Tibial artery (tissue), 4 donors: ENCODE data around the gene POLA1.

ENCODE experiments used
- DNase-seq, 2 donors: peaks; one replicate each; pipeline ENCODE4 v3.0.0-alpha.2; 2019
- H3K27ac ChIP-seq, 2 donors: fragments of 200-600 bp; sonication (generic) in 1 of 2; 1 replicate in 1 of 2; 2 replicates in 1 of 2; pipeline ENCODE4 v1.5.1; 2018 to 2019; ENCODE audit warnings: mild to moderate bottlenecking in 1 of 2
- H3K27me3 ChIP-seq, 2 donors: fragments of 200-600 bp; sonication (generic) in 1 of 2; one replicate each; pipeline versions ENCODE4 v1.5.1 to v1.6.0; 2016 to 2019
- H3K36me3 ChIP-seq, 3 donors: fragments of 200-600 bp; sonication (generic) in 2 of 3; one replicate each; pipeline ENCODE4 v1.5.1; 2016 to 2019; ENCODE audit warnings: mild to moderate bottlenecking in 2 of 3
- H3K4me1 ChIP-seq, 4 donors: fragments of 200-600 bp; sonication (generic) in 2 of 4; 1 replicate in 3 of 4; 2 replicates in 1 of 4; pipeline ENCODE4 v1.5.1; 2016 to 2019
- H3K4me3 ChIP-seq, 2 donors: fragments of 200-600 bp; sonication (generic) in 1 of 2; 1 replicate in 1 of 2; 2 replicates in 1 of 2; pipeline ENCODE4 v1.5.1; 2018 to 2019; ENCODE audit warnings: mild to moderate bottlenecking in 2 of 2
- H3K9me3 ChIP-seq, 3 donors: fragments of 200-600 bp; sonication (generic) in 1 of 3; one replicate each; pipeline ENCODE4 v1.5.1; 2016 to 2019
- CTCF ChIP-seq, 2 experiments: fragments of 200-600 bp in 1 of 2; fragments of 450-650 bp in 1 of 2; IDR thresholded peaks; one replicate each; pipeline ENCODE4 v1.5.1; 2017 to 2019; ENCODE audit warnings: antibody characterized with exemption in 2 of 2, mild to moderate bottlenecking in 1 of 2, moderate library complexity in 1 of 2
- intact Hi-C: fragments of 100-400 bp; cut with DNase I; formaldehyde crosslinking; loops from one replicate; pipeline ENCODE4 v1.15.0; 2023; ENCODE audit warnings: low total_unique reads

Gene POLA1

DNA sequence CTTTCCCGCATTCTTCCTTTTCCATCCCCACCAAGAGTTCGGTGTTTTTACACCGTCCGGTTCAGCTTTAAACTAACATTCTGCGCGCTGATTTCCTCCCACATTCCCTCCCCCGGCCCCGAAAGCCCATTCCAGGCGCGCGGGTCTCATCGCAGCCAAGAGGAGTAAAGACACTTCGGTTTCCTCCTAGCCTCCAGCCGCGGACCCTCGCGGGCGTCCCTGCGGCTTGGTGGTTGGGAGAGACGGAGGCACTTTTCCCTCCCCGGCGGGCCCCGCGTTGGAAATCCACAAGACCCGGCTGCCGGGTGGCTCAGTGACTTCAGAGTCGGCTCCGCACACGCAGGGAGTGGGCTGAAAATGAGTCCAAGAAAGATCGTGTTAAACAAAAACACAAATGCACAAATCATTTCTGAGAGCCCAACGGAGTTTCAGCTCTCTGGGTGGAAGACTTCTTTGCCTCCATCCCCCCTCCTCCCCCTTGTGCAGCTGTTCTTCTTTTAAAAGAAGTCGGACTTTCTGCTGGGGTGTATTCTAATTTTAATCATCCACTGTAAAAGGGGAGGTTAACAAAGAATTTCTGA, 324.0 kb downstream of the POLA1 start:
- Histone ChIP-seq H3K36me3 (no peaks in the 10 kb centered on the region), H3K4me1 (peaks cover 0 to 33% (median 19%) of the 10 kb centered on the region in 4 donors), H3K27ac (no peak overlapping the region), H3K27me3 (peaks cover 4 to 82% of the 10 kb centered on the region in 2 donors), H3K9me3 (peaks cover 0 to 13% (median 0%) of the 10 kb centered on the region in 3 donors), H3K4me3 (no peak overlapping the region)
- no peak for TF ChIP-seq CTCF (IDR thresholded peaks at IDR 0.05)
- intact Hi-C loops, result no loop called here
- no peak for DNase-seq

- intact Hi-C loops, result no loop called here
- TF ChIP-seq CTCF (IDR thresholded peaks at IDR 0.05), result no peak
- no peak overlapping the region for H3K27ac ChIP-seq
- DNase-seq, result no peak
- peaks cover 0 to 10% (median 0%) of the 10 kb centered on the region in 3 donors for H3K9me3 ChIP-seq
- H3K4me1 ChIP-seq, result peaks cover 0 to 27% (median 16%) of the 10 kb centered on the region in 4 donors
- peaks cover 4 to 82% of the 10 kb centered on the region in 2 donors for H3K27me3 ChIP-seq
- H3K36me3 ChIP-seq, result no peaks in the 10 kb centered on the region
- no peak overlapping the region for H3K4me3 ChIP-seq
Measured at GRCh38 chrX:25018682-25019081, 325.0 kb downstream of the POLA1 start.

DNA sequence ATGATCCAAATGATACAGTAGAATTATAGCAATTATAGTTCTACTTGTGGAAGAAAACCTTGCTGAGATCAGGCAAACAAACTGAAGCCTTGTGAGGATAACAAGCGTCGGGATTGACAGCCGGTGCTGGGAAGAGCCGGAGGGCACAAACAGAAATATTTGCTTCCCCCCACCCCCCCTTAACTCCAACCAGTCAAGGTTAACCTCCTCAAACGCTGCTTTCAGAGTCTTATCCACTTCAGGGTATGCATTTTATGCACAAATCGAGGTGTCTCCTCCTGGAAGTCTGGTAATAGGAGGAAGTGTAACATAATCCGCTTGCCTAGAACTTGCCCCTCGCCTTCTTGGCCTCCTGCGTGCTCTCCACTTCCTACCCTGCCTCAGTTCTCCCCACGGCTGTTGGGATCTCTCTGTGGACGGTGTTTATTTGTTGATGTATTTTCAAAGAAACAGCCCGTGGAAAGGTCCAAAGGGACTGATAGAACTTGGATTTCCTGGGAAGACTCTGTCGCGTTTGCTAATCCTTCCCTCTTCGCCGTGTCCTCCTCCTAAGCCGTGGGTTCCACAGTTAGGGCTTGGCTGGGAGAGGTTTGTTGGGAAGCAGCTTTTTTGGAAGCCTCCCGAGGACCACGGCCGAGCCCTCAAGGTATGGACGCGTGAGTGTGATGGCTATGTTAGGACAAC, 326.1 kb downstream of the POLA1 start:
- Histone ChIP-seq H3K27me3 (peaks cover 4 to 70% of the 10 kb centered on the region in 2 donors), H3K4me3 (no peak overlapping the region), H3K27ac (no peak overlapping the region), H3K4me1 (peaks cover 0 to 27% (median 16%) of the 10 kb centered on the region in 4 donors), H3K36me3 (no peaks in the 10 kb centered on the region), H3K9me3 (peaks cover 0 to 10% (median 0%) of the 10 kb centered on the region in 3 donors)
- no peak for DNase-seq
- intact Hi-C loops, result no loop called here
- TF ChIP-seq CTCF (IDR thresholded peaks at IDR 0.05), result no peak

DNA sequence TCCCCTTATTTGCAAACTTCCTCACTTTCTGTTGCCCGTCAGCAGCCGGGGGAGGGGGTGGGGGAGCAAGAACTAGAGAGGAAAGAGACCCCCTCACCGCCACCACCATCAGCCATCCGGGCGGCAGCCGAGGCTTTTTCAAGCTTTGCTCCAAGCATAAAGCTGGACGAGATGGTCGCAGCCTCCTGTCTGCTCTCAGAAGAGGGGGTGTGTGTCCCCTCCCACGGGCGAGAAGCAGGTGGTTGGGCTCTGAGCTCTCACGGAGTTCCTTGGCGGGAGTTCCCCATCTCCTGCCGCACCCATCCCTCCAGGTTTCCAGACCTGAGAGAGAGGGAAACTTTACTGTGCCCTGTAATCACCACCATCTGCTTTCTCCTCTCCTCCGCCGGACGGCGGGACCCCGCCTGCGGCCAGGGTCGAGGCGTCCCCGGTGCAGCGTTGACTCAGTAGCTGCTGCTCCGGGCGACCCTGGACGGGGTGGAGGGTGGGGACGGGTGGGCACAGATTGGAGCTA, 326.7 kb downstream of the POLA1 start:
- intact Hi-C loops, result no loop called here
- Histone ChIP-seq H3K27me3 (peaks cover 4 to 64% of the 10 kb centered on the region in 2 donors), H3K27ac (no peak overlapping the region), H3K36me3 (no peaks in the 10 kb centered on the region), H3K9me3 (peaks cover 0 to 7% (median 0%) of the 10 kb centered on the region in 3 donors), H3K4me3 (no peak overlapping the region), H3K4me1 (peaks cover 0 to 27% (median 16%) of the 10 kb centered on the region in 4 donors)
- TF ChIP-seq CTCF (IDR thresholded peaks at IDR 0.05), result no peak
- DNase-seq, result no peak

- no peak for DNase-seq
Measured at GRCh38 chrX:25020905-25021449, 327.3 kb downstream of the POLA1 start.

More at GRCh38 chrX:25020905-25021449, 327.3 kb downstream of the POLA1 start:
- intact Hi-C loops, result no loop called here
- H3K27me3 ChIP-seq, result peaks cover 4 to 59% of the 10 kb centered on the region in 2 donors
- H3K4me1 ChIP-seq, result peaks cover 0 to 22% (median 13%) of the 10 kb centered on the region in 4 donors
- no peaks in the 10 kb centered on the region for H3K36me3 ChIP-seq
- H3K27ac ChIP-seq, result no peak overlapping the region
- H3K4me3 ChIP-seq, result no peak overlapping the region
- H3K9me3 ChIP-seq, result peaks cover 0 to 2% (median 0%) of the 10 kb centered on the region in 3 donors
- no peak for TF ChIP-seq CTCF (IDR thresholded peaks at IDR 0.05)
